GM18907 (cell line): Measurements from ENCODE around the gene SRA1.

ENCODE experiments used
- ATAC-seq: cut with Tn5 transposase; IDR thresholded peaks from one replicate; pipeline ENCODE4 v1.9.1; 2021; ENCODE audit warnings: mild to moderate bottlenecking, moderate library complexity; ENCODE audit not compliant: unreplicated experiment

The SRA1 gene

DNA sequence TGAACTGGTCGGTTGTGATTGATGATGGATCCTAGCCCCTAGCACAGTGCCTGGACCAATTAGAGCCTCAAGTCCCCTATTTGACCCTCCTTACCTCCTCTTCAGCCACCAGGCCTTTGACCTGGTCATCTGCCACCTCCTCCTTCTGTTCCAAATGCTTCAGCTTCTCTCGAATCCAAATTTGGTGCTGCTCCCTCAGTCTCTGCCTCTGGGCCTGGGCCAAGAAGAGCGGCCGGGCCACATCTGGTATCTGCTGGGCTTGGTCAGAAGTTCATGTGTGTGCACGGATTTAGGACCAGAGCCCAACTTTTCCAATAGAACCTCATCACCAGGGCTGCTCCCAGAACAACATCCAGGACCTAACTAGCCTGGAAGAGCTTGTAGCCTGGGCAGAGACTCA, 13.8 kb upstream of the SRA1 start:
- ATAC-seq, result no peak

DNA sequence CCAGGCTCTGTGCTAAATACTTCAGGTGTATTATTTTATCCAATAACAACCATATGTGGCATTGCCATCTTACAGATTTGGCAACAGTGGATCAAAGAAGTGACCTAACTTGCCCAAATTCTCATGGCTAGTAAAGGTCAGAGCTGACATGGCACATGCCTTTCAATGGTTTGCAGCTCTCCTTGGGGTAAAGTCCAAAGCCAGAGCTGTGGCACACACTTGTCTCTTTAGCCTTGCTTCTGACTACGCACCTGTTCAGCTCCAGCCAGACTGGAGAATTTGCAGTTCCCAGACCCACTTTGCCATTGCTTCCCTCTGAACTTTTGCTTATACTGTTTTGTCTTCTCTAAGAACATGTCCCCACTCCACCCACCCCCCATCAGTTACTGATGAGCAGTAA, 13.2 kb upstream of the SRA1 start:
- ATAC-seq, result no peak

DNA sequence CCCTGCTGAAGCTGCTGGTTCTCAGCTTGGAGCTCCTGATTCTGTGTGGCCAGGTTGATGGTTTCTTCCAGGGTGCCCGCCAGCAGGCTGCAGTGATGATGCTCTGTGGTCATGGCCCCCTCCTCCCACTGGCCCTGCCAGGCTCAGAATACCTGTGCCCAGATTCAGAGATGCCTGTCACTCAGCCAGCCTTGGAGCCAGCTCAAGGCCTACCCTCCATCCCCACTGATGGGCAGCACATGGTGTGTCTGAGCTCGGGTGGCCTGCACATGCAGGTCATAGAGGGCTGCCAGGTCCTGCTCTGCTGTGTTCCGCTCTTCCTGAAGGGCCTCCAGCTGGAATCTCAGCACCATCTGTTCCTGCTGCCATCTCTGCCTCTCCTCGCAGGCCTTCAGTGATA, 12.8 kb upstream of the SRA1 start:
- ATAC-seq, result no peak

DNA sequence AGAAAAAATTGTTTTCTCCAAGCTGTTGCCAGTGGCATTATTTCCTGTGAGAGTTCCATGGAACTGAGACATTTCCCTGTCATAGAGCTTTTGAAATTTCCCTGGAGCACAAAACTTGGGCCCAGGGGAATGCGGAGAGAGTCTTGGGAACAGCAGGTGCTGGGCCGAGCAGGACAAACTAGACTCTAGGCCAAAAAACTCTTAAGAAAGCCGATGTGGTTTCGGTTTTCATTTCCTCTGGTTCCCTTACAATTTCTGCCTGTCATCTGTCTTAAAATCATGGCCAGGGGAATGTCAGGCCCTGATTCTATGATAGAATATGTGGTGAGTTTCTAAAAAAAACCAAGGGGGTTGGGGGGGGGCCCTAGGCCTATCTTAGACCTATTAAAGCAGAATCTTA, 11.9 kb upstream of the SRA1 start:
- peak; percentile 33 for ATAC-seq

DNA sequence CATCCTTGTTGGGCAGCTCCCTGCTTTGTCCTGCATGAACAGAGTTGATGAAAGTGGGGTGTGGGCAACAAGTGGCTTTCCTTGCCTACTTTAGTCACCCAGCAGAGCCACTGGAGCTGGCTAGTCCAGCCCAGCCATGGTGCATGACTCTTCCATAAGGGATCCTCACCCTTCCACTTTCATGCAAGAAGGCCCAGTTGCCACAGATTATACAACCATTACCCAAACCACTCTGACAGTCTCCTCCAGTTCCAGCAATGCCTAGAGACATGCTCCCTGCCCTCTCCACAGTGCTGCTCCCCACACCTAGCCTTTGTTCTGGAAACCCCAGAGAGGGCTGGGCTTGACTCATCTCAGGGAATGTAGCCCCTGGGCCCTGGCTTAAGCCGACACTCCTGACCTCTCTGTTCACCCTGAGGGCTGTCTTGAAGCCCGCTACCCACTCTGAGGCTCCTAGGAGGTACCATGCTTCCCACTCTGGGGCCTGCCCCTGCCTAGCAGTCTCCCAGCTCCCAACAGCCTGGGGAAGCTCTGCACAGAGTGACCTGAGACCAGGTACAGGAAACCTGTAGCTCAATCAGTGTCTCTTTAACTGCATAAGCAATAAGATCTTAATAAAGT, 11.3 kb upstream of the SRA1 start:
- no peak for ATAC-seq

DNA sequence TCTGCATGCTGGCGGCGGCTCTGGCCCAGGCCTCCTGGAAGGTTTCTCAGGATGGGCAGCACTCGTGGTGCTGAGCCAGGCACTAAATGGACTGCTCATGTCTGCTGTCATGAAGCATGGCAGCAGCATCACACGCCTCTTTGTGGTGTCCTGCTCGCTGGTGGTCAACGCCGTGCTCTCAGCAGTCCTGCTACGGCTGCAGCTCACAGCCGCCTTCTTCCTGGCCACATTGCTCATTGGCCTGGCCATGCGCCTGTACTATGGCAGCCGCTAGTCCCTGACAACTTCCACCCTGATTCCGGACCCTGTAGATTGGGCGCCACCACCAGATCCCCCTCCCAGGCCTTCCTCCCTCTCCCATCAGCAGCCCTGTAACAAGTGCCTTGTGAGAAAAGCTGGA, 10.6 kb upstream of the SRA1 start:
- ATAC-seq, result no peak

DNA sequence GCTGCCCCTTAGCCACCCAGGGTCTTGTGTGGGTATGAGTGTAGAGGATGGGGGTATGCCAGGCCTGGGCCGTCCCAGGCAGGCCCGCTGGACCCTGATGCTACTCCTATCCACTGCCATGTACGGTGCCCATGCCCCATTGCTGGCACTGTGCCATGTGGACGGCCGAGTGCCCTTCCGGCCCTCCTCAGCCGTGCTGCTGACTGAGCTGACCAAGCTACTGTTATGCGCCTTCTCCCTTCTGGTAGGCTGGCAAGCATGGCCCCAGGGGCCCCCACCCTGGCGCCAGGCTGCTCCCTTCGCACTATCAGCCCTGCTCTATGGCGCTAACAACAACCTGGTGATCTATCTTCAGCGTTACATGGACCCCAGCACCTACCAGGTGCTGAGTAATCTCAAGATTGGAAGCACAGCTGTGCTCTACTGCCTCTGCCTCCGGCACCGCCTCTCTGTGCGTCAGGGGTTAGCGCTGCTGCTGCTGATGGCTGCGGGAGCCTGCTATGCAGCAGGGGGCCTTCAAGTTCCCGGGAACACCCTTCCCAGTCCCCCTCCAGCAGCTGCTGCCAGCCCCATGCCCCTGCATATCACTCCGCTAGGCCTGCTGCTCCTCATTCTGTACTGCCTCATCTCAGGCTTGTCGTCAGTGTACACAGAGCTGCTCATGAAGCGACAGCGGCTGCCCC, 10.0 kb upstream of the SRA1 start:
- no peak for ATAC-seq

DNA sequence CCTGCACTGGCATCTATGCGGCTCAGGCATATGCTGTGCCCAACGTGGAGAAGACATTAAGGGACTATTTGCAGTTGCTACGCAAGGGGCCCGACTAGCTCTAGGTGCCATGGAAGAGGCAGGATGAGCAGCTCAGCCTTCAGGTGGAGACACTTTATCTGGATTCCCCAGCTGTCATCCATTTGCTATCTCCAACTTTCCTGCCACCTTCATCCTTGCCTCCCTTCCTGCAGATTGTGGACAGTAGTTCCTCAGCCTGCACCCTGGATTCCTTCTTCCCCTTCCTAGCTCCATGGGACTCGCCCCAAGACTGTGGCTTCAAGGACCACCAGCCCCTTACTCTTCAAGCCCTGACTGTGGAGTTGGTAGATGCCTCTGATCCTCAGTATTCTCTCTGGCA, 9.4 kb upstream of the SRA1 start:
- no peak for ATAC-seq

DNA sequence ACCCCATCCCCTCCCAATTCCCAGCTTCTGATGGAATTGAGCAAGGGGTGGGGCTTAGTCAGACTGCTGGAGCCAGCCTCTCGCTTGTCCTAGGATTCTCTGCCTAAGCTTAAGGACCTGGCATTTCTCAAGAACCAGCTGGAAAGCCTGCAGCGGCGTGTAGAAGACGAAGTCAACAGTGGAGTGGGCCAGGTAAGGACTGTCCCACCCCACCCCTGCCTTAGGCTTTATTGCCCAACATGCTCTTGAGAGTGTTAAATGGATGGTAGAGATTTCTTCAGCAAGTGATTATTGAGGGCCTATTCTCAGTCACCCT, 8.5 kb upstream of the SRA1 start:
- ATAC-seq, result no peak

DNA sequence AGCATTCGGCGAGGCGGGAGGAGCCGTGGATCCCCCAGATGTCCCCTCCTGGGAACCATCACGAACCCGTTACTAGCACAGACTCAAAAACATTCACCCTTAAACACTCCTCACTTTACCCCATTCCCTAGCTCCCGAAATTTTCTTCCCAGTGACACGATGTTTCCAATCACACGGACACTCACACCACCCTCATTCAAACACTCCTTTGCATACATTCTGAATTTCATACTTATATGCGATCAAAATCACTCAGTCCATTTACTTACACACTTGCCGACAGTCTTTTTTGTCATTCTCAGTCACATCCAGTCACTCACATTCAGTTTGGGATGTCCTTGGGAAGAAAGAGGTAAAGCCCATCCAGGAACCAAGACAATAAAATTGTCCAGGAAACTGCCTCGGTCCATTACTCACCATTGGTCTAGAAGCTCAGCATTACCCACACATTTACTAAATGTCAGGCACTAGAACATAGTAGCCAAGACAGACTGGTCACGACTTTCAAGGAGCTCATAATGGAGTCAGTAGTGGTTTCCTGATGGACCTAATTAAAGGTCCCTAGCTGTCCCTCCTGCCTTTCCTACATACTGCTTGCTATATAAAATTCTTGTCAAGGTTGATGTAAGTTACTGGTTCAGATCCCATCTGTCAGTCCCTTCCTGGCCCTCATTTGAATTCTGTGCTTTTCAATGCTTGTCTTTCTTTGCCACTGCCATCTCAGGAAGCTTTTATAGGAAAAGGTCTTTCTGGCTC, 7.9 kb upstream of the SRA1 start:
- ATAC-seq, result no peak

DNA sequence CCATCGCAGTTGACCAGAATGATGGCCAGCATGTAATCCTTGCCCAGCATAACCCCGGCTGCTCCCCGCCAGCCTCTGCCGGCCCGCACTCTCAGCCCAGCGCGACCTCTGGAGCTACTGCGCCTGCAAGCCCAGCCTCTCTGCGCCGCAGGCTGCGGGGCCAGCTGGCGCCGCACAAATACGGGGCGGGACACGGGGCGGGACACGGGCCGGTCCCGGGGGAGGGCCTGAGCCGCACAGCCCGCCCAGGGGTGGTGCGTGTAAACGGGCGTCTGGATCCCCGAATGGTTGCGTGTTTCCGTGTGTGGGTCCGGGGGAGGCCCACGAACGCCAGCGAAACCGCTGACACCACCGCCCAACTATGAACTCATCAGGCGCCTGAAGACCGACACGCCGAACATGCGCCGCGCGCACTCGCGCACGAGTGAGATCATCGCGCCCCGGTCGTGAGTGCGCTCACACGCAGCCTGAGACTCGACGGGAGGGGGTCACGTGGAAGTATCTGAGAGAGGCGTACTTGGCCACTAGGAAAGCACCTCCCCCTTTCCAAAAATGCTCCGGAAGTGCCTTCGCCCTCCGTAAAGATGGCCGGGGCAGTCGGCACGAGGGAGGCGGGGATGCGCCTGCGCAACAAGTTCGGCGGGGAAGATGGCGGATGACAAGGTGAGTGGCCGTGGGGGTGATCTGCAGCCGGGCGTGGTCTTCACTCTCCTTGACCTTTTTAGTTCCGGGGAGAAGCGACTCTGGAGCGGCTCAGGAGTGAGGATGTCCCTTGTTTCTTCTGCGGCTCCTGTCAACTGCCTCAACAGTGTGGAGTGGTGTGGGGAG, 7.1 kb upstream of the SRA1 start, which contains the start of the genes APBB3 and SLC35A4:
Gene APBB3 (minus strand): TSS at position 403 of the 828 bp plus-strand sequence. CDS start 353 bp downstream, at position 50.
Gene SLC35A4 (plus strand): TSS at position 633 of the 828 bp plus-strand sequence. CDS start 2,342 bp downstream, outside the sequence.
- ATAC-seq, result peak; percentile 91

DNA sequence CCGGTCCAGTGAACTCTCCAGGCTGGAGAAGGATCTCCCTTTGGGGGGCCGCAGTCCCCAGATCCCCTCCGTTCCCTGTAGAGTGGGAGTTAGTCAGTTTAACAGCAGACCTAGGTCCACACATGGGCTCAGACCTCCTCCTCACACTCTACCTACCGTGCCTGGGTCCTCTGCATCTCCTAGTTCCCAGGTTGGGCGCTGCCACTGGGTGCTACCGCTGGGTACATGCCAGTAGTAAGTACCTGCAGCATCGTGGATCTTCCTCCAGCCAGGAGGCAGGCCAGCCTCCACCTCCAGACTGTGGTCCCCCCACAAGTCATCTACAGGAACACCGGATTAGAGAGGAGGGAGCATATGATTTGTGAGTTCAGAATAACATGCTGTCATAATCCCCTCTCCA, 6.3 kb upstream of the SRA1 start:
- ATAC-seq, result no peak

DNA sequence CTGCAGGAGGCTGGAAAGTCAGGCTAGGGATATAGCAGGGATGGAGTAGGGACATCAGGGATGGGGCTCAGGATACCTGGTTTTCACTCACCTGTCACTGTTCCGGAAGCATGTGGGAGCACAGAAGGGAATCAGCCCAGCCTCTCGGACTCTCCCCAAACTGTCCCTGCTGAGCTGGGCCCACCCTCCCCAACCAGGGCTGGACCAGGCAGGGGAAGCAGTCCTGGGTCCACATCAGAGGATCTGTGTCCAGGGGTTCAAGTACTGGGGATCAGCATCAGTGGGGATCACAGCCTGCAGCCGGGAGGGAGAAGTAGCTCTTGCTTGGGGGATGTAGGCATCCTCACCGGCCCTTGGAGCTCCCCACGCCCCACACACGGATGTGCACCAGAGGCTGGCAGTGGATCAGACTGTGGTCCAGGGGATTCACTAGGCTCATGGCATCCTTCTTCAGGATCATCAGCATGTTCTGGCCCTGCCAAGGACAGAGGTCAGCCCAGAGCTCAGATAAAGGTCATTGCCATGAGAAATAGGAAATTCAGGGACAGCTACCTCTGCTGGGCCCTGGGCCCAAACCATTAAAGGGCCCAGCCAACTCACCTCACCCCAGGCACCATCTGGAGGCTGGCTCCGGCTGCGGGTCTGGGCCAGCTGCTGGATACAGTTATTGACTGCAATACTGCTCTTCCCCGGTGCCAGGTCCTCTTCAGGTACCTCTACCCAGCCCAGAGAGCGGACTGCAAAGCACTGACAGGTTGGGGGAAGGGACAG, 4.7 kb upstream of the SRA1 start:
- ATAC-seq, result no peak

DNA sequence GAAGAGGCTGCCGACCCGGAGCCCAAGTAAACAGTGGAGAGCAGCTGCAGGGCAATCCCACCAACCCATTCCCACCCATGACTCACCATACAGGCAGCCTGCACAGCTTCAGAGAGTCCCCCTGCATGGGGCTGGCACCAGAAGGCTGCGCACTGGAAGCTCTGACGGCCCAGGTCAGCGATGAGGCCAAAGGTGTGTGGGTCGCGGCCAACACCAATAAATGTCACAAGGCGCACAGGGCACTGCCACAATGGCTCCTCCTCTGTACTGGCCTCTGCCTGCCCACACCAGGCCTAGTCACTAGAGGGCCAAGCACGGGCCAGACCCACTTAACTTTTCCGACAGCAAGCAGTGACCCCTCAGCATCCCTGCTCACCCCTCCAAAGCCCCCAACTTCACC, 3.0 kb upstream of the SRA1 start:
- no peak for ATAC-seq

DNA sequence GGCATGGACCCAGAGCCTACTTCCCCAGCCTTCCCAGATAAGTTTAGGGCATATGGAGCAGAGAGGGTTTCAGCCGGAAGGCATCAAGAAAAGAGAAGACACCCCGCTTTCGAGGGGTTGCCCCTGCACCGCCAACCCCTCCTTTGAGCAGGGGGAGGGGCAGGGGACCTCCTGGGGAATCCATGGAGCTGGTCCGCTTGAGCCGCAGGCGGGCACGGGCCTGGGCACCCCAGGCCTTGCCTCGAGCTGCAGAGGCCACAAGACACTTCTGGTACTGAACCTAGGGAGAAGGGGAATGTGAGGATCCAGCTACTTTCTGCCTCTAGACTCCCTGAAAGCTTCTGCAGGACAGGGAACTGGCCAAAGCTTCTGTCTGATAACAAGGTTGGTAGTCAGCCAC, 1.3 kb upstream of the SRA1 start:
- no peak for ATAC-seq

DNA sequence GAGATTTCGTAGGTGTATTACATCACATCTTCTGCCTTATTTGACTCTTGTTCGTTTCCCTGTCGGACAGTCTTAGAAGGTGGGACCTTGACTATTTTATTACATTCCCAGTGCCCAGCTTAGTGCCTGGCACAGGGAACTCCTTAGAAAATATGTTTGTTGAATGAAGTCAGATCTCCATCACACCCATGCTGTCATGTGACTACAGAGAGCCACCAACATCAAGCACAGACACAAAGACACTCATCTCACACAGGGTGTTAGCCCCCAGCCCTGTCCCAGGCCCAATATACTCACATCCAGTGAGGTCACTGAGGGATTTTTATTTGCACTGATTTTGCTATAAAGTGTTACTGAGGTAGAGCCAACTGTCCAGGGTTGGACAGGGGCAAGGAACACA, 692 bp upstream of the SRA1 start:
- no peak for ATAC-seq

DNA sequence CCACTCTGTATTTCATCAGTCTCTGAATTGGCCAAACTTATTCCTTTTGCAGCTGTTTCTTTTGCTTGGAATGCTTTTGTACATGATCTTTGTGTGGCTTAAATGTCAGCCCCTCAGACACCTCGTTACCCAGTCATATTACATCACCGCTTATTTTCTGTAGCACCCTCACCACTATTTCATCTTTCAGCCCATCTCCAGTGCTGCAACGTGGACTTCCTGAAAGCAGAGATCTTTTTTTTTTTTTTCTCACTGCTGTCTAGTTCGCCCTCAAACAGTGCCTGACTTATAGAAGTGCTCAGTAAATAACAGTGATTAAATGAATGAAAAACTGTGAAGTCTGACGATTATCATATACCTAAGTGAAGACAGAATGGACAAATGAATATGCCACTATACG, 835 bp downstream of the SRA1 start:
- no peak for ATAC-seq

DNA sequence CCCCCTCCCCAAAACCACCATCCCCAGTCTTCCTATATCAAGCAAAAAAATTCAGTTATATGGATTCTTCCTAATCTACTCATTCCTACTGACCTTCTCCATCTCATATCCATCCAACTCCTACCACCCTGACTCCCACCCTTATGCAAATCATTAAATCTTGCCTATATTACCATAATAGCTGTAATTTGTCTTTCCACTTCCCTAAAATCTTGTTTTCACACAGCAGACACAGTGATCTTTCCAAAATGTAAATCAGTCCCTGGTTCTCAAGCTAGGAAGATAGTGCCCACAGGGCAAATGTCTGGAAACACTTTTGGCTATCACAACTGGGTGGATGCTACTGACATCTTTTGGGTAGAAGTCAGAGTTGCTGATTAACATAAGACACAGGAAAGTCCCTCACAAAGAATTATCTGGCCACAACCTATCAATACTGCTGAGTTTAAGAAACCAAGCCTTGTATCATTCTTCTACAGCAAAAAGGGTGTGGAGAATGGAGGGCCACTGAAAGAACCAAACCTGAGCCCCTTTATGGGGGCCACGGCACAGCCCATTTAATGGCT, 1.4 kb downstream of the SRA1 start:
- ATAC-seq, result peak; percentile 41

DNA sequence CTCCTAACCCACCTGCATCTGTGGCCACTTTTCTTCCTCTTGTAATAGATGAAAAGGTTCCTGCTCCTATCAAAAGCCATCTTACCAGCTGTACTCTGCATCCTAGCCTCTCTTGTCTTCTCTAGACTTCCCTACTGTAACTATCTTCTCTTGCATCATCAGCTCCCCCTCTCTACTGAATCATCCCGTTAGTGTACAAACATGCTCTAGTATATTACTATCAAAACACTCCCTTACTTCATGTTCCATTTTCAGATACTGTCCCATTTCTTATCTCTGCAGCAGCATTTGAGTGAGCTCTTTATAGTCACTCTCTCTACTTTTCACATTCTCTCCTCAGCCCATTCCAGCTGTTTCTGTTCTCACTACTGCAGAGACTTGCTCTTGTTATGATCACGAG, 2.8 kb downstream of the SRA1 start:
- ATAC-seq, result no peak

DNA sequence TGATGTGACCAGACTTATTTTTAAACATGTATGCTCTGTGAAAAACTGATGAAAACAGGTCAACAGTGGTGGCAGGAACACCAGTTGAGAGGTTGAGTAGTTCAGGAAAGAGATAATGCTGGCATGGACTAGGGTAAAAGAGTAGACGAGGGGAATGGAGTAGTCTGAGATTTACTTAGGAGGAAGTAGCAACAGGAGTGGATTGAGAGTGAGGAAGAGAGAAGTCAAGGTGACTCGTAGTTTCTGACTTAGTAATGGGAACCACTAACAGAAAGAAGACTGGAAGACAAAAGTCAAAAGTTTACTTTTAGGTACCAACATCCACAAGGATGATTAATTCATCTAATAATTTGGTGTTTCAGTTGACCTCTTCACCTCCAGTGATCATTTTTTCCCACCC, 3.6 kb downstream of the SRA1 start:
- no peak for ATAC-seq
